CD4-positive, alpha-beta T cell treated with Interleukin-1 beta for 1 hour (primary cell): ENCODE measurements around the gene GLT1D1.

Source experiments
- DNase-seq, 2 donors: peaks; one replicate each; pipeline ENCODE4 v3.0.0-alpha.2; 2020 to 2022

GLT1D1 gene

GRCh38 chr12:128856035-128856790 is 2.9 kb downstream of the GLT1D1 start:
- no peak for DNase-seq

- no peak for DNase-seq
Observed at GRCh38 chr12:128856791-128857078, 3.5 kb downstream of the GLT1D1 start.

GRCh38 chr12:128857133-128857763 is 4.0 kb downstream of the GLT1D1 start:
- peak in 1 of 2 donors; percentile 51 for DNase-seq

- DNase-seq, result no peak
Observed at GRCh38 chr12:128859311-128859710, 6.0 kb downstream of the GLT1D1 start.

DNA sequence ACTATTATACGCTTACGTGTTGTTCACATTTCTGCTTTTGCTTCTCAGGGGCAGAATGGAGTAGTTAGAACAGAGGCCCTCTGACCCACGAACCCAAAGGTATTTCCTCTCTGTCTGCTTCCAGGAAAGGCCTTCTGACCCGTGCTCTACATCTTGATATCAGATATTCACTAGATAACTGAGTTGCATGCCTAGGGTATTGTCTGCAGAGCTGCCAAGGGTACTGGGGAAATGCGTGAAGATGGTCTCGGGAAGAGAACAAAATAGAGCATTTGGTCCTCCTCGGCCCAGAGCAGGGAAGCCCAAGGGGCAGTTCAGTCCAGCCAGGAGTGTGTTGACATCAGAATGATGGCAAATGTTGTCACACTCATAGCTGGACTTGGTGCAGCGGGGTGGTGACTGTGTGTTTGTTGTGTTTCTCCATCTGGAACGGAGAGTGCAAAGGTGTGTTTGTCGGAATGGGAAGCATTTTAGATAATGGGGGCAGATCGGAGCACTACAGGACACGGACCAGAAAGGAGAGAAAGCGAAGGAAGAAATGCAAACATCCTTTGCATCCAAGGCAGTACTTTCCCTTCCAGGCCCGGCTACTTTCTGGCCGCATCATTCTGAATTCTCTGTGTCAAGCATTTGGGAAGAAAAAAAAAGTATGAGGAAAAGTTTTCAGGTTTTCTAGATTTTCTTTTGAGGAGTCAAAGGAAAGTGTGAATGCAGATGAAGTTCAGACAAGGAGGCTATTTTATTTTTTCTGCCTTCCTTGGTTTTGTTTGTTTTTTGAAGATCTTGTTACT is 8.1 kb downstream of the GLT1D1 start:
- DNase-seq, result no peak

DNA sequence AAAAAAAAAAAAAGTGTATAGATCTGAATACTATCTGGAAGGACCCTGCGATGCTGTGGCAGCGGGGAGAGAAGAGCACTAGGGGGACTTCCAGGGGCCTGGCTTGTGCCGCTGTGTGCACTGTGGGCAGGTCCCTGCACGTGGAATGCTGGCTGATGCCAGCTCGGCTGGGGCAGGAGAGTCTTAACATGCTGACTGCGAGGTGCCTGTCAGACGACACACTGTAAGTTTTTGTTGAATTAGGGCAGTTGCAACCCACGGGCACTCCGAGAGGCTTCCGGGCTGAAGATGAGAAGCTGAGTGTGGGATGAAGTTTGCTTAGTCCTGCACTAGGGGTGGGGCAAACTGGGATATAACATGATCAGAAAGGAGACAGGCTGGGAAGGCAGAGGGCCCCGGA is 10.7 kb downstream of the GLT1D1 start:
- DNase-seq, result no peak

- DNase-seq, result no peak
Observed at GRCh38 chr12:128864516-128865186, 11.4 kb downstream of the GLT1D1 start.

- no peak for DNase-seq
Observed at GRCh38 chr12:128867466-128867865, 14.2 kb downstream of the GLT1D1 start.

DNA sequence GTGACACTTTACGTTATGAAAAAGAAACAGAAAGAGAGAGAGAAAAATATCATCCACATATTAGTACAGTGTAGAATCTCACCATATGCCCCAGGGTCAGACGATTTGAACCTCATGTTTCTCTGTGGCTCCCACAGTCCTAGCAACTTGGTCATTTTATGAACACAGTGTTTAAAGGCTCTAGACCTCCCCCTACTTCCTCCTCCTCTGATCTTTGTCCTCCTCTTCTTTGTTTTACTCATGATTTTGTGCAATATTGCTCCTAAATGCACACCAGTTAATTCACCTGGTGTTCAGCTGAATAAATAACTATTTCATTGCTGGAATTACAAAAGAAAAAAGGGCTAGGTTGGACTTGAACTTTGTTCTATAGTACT is 18.2 kb downstream of the GLT1D1 start:
- DNase-seq, result no peak

DNA sequence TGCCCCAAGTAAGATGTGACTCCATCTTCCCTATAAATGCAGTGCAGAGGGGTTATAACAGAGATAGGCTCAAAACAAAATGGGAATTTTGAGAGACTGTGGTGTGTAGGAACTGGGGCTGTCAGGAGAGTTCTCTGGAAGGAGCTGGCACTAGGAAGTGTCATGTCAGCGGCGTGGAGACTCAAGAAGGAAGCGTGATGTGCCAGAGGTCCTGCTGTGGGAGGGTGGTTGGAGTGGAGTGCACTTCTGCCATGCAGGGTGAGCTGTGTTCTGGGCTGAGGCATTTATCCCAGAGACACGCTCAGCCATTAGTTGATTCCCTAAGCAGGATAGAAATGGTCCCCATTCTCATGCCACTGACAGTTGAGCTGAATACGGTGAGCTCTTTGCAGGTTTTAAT is 19.0 kb downstream of the GLT1D1 start:
- no peak for DNase-seq

DNA sequence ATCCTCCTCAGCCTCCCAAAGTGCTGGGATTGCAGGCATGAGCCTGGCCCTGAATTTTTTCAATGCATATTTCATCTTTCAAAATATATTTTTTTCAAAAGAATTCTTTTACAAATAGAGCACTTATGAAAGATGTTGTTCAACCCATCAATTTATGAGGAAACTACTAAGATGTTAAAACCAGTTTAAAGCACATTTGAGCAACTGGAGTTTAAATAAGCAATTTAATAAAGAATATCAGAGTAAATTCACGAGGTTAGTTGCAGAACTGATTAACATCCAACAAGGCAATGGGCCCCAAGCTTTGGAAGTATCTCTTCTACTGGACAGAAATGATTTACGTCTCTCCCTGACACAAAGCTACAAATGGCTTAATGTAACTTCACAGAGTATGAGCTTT is 23.3 kb downstream of the GLT1D1 start:
- no peak for DNase-seq

DNA sequence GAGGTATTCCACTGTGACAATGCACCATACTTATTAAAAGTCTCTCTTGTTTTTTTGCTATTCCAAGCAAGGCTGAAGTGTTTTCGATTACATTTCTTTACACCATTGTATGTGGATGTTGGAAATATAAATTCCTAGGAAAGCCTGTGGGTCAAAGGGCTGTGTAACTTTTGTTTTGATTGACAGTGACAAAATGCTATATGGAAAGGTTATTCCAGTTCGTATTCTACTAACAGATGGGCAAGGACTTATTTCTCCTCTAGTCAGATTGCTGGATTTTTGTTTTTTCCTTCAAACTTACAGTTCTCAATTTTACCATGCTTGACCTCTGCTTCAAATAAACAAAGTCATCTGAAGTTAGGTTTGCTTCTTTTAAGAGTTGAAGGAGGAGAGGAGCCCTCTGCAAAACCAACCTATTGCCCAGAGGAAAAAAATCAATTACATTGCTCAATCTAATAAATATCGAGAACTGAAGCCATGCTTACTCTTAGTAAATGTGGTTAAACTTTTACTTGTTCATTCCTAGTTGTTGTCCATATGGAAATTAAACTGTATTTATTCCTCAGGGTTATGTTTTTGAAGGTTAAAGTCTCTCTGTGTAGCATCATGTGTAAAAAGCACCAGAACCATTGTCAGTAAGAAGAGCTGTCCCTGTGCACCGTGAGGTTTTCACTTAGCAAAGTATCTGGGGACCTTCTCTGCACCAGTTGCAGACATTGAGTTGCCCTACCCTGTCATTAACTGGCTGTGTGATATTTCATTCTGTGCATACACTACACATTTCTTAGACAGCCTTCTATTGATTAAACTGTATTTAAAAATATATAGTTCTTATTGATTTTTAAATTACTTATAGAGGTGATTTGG is 26.9 kb downstream of the GLT1D1 start:
- DNase-seq, result no peak

GRCh38 chr12:128891856-128892255 is 38.6 kb downstream of the GLT1D1 start:
- DNase-seq, result no peak

DNA sequence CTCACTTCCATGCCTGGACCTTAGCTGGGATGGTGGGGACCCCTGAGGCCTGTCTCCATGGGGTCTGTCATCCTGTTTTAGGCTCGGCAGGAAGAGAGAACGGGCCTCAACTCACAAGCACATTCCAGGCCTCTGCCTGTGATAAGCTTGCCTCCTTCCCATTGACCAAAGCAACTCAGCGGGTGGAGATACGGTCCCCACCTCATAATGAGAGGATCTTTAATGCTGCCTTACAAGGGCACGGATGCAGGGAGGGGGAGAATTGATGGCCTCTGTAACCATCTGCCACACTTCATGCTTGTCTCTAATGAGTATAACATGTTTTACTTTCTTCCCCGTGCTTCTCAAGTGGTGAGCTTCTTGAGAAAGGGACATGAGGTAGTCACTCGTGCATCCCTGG is 50.0 kb downstream of the GLT1D1 start:
- DNase-seq, result no peak

DNA sequence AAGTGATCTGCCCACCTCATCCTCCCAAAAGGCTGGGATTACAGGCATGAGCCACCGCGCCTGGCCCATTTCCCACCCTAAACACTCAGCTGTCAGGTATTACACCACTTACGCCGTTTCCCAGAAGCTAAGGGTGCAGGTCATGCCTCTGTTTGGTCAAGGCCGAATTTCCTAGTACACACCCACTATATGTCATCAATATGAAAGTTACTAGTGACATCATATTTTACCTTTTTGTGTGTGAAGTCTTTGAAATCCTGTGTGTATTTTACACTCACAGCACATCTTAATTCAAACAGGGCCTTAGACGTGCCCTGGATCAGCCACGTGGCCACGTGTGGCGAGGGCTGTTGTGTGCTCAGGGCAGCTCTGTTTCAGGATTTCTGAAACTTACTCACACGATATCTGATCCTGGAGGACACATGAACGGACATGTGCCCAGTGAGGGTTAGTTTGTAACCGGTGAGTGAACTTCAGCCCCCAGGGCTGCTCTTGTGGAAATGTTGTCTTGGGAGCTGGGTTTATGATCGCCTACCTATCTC is 51.8 kb downstream of the GLT1D1 start:
- no peak for DNase-seq

- no peak for DNase-seq
Observed at GRCh38 chr12:128906485-128907137, 53.3 kb downstream of the GLT1D1 start.

GRCh38 chr12:128908254-128908653 is 55.0 kb downstream of the GLT1D1 start:
- DNase-seq, result no peak

- DNase-seq, result no peak
Observed at GRCh38 chr12:128909653-128910052, 56.4 kb downstream of the GLT1D1 start.

DNA sequence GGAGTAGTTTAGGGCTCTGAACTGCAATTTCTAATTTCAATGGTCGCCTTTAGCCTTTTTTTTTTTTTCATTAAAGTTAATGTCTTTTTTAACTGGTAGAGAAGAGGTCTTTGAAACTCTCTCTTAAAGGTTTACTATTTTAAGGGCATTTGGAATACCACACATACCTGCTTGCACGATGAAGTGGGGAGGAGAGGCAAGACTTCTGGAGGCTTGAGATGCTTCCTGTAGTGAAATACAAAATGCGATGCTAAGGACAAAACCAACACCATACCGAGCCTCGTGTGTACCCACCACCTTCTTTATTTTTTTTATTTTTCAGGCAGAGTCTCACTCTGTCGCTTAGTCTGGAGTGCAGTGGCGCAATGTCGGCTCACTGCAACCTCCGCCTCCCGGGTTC is 57.4 kb downstream of the GLT1D1 start:
- no peak for DNase-seq

DNA sequence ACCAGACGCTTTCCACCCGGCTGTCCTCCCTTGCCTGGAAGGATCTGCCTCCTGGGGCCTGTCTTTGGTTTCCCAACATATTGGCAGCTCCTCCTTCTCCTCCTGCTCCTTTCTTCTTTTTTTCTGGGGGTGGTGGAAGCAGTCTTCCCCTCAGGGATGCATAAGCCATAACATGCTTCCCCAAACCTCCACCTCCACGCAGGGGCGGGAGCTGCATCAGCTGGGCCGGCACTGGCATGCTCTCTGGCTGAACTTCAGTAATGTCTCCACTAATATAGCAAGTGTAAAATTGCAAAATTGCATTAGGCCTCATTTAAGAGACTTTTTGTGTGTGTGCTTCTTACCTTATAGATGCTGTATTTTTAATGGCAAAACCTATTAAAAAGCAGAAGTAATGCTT is 58.6 kb downstream of the GLT1D1 start:
- DNase-seq, result no peak

DNA sequence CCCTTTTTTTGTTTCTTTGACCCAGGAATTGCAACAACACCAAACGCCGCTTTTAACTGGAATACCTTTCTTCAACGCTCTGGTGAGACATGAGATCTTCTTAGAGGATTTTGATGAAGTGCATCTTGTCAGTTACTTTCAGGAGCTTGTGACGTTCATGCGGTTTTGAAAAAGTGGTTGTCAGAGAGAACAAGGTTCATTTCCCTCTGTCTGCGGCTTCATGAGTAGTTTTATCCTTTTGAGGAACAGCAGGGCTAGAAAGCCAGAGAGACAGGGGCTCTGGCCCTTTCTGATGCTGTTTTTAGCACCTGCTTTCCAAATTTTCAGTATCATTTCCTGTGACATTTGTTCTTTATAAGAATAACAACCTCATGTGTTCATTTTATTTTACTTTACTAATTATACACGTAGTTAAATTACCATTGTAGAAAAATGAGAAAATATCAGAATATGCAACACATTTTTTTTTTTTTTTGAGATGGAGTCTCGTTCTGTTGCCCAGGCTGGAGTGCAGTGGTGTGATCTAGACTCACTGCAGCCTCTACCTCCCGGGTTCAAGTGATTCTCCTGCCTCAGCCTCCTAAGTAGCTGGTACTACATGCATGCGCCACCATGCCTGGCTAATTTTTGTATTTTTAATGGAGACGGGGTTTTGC is 61.8 kb downstream of the GLT1D1 start:
- peak; percentile 17 to 39 for DNase-seq
